HG03460 (cell line): ENCODE measurements around the gene AMPH.

Experiments
- ATAC-seq: cut with Tn5 transposase; IDR thresholded peaks from one replicate; pipeline ENCODE4 v1.9.1; 2021; ENCODE audit not compliant: unreplicated experiment

The AMPH gene

DNA sequence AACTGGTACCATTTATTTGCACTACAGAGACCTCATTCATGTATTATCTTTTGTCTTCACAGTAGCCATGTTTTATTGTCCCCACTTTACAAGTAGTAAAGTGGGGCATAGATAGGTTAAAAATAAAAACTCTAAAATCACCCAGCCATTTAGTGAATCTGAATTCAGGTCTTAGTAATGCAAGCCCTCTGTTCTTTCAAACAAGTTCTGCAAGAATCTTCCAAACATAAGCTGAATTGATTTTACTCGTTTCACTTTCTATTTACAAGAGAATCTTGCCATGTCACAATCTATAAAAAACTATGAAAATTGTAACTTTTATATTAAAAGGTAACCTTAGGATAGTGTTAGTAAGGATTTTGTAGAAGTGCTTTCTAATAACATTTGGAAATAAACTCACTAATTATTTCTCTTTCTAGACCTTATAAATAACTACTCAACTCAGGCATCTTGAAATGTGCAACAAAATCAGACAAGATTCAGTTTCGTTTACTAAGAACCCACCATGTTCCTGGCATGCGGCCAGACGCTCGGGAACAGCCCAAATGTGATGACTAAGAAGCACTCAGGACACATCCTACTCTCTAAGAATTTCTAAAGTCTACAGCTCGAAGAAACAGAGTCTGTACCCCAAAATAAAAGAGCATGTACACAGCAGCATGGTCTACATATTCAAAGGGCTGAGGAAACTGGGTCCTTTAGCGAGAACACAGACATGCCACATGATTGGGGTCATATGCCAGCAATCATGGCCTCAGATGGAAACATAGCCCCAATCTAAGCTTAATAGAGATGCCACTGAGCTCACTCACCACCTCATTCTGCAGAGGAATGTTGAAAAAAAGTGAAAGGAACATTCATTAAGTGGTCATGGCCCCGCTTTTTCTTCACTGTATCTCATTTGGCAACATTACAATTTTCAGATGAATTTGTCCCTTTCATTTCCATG is 167.6 kb downstream of the AMPH start:
- ATAC-seq = peak; percentile 90

DNA sequence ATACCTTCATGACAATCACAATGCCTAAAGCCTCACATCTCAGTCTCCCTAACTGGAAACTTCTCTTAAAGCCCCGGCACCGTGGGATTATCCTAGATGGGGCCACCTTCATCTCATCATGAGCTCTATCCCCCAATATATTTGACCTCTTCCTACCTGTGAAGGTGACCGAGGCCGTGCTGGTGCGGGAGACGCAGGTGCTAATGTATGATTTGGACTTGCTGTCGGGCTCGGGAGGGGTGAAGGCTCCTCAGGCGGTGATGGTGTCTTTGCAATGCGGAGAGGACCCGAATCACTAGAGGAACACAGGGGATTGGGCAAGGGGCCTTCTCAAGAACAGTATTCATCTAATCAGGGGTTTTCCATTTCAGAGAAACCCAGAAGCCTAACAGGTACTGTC is 168.4 kb downstream of the AMPH start:
- ATAC-seq = no peak

DNA sequence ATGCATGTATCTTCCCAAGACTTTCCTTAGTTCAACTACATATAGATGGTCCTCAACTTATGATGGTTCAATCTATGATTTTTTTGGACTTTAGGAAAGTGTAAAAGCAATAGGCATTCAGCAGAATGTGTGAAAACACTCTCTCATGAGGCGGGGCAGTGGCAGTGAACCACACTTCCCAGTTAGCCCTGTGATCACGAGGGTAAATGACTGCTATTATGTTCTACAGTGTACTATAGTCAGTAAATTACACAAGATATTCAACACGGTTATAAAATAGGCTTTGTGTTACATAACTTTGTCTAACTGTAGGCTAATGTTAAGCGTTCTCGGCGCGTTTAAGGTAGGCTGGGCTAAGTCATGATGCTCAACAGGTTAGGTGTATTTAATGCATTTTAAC is 169.3 kb downstream of the AMPH start:
- ATAC-seq = no peak

DNA sequence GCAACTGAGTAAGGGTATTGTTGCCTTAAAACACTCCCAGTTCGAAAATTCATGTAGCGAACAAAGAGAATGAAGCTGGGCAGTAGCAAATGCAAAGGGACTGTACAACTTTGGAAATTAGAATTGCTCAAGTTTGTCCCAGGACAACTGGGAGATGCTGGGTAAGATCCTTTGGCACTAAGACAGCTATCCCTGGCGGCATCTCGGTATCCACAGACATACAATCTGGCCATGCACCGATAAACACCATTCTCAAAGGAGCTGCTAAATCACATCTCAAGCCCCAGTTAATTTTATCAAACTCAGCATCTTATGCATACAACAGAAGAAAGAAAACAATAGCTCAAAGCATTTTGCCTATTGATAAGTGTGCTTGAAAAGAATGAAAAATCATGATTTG is 177.3 kb downstream of the AMPH start:
- no peak for ATAC-seq

DNA sequence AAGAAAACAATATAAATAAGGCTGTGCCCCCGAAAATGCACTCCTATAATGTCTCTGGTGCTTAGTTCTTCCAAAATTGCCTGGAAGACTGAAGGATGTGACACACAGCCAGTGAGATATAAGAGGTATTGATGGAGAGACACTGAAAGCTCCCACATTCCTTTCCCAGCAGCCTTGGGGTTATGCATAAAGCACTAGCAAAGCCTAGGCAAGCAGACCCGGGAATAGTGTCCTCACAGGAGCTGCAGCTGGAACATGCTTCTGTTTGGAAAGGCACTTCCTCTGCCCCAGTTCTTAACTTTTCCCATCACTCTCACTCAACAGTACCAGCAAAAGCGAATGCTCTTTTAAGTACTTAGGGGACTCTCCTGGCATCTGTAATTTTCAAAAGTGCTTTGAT is 178.0 kb downstream of the AMPH start:
- ATAC-seq = no peak

DNA sequence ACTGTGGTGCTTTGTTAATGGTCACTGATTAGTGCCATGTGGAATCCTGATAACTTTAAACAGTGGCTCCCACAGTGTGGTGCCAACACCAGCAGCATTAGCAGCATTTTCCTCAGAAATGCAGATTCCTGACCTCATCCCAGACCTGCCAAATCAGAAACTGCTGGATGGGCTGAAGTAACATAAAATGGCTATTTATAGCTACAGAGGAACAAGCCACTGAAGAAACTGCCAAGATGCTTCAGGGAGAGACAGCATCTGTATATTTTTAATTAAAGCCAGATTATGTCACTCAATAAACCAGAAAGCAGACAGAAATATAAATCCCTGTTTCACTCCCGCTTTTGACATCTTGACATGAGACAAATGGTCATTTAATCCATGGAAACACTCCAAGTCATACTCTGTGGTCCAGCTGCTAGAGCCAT is 178.5 kb downstream of the AMPH start:
- ATAC-seq = no peak

DNA sequence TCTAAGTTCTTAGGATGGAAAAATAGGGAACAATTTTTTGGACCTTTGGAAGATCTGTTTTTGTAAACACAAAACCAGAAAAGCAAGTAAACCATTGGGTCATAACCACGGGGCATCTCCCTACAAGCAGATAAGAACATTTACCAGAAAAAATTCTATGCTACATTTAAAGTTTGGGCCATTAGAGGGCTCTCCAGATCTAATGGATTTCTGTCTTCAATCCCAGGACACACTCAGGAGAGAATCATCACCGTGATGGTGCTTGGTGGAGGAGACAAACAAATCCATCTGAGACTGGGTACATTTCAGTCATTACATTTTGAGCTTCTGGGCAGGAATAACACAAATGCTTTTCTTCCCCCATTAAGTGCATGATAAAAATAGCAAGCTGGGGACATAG is 179.3 kb downstream of the AMPH start:
- ATAC-seq = no peak

DNA sequence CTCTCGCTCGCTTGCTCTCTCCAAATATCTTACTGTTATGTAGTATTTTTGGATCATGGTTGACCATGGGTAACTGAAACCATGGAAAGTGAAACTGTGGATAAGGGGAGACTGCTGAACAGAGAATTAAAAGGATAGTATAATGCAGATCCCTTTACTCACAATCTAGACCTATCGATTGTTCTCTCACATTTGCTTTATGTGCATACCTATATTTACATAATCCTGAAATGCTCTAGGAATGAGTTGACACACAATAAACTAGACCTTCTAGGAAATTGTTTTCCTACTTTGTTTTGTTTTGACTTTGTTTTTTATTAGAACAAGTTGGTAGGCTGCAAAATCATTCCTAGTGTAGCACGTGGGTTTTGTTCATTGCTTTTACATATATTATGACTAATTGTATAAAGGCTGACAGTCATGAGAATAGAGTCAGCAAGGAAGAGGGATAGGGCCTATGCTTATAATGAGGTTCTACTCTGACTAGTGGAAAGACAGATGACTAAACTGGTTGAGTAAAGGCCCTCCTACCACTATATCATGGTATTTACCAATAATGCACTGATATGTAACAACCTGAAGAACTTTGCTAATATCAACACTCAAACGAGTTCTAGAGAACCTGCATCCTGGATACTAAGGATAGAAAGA is 182.5 kb downstream of the AMPH start:
- ATAC-seq = no peak

DNA sequence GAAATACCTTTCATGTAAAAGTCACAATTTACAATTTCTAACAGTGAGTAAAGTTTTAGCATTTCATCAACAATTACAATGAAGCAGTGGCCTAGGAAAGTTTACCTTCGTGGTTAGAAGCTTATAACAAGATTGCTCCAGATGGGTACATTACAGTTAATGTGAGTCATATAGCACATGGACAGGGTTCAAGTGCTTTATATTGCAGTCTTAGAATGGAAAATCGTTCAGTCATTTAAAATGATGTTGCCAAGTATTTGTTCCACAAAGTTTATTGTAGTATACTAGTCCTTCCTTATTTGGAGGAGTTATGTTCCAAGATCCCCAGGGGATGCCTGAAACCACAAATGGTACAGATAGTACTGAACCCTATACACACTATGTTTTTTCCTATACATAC is 183.1 kb downstream of the AMPH start:
- no peak for ATAC-seq

DNA sequence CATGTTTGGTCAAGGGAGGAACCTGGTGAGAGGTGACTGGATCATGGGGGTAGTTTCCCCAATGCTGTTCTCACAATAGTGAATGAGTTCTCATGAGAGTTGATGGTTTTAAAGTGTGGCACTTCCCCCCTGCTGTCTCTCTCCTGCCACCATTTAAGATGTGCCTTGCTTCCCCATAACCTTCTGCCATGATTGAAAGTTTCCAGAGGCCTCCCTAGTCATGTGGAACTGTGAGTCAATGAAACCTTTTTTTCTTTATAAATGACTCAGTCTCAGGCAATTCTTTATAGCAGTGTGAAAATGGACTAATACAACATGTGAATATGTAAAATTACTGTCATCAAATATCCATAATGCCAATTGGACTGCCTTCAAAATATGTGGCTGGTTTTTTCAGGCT is 192.2 kb downstream of the AMPH start:
- no peak for ATAC-seq

DNA sequence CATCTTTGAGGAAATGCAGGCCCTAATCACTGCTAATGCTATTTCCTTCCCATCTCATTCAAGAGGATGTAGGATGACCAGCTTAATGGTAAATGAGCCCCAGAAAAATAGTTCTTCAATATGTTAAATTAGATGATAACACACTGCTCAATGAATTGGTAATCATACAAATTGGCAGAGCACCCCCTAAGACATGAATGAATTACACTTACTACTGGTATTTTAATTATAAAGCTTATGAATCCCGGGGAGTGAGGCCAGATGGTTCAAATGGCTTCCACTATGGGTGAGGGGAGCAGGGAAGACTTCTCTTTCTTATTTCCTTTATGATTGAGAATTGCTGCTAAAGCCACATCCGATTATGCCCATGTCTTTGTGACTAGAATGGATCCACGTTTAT is 198.5 kb downstream of the AMPH start:
- no peak for ATAC-seq

DNA sequence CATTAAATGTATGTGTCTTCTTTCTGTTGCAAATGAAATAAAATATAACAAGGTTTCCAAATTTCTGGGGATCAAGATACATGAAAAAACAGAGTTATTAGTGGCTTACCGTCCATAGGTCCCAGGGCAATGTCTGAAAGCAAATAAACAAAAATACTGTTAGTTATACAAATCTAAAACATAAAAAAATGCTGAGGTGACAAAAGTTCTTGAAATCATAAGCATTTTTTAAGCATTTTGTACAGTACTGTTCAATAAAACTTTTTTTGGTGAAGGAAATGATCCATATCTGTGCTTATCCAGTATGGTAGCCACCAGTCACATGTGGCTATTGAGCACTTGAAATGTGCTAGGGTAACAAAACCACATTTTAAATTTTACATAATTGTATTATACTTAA is 199.1 kb downstream of the AMPH start:
- ATAC-seq = no peak

DNA sequence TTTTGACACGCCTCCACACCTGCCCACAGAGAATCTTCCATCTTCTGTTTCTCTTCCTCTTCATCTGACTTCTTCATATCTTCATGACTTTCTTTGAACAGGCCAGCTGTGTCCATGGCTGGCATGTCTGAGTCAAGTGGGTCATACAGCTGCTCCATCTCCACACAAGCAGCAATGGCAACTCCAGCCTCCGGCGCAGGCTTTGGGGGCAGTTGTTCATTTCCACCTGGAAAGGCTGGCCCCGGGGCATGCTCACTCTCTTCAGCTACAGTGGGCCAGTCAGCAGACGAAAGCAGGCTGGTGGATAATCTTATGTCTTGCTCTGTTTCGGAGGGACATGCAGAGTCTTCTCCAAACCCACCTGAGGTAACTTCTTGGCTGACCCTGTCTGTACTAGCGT is 202.1 kb downstream of the AMPH start:
- ATAC-seq = no peak

DNA sequence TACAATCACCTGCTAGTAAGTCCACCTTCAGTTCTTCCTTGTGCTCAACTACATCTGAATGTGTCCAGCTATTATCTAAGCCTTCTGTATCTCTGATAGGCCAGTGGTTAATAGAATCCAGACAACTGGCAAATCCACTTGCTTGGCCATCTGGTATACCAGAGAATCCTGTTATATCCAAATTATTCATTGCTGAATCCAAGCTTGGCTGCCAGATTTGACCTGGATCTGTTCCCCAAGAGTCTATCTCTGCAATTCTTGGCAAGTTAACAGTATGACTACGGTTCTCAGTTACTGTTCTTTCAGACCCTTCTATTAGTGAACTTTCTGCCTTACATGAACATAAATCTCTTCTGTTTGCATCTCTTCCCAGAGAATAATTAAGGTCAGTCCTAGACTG is 203.1 kb downstream of the AMPH start:
- no peak for ATAC-seq

DNA sequence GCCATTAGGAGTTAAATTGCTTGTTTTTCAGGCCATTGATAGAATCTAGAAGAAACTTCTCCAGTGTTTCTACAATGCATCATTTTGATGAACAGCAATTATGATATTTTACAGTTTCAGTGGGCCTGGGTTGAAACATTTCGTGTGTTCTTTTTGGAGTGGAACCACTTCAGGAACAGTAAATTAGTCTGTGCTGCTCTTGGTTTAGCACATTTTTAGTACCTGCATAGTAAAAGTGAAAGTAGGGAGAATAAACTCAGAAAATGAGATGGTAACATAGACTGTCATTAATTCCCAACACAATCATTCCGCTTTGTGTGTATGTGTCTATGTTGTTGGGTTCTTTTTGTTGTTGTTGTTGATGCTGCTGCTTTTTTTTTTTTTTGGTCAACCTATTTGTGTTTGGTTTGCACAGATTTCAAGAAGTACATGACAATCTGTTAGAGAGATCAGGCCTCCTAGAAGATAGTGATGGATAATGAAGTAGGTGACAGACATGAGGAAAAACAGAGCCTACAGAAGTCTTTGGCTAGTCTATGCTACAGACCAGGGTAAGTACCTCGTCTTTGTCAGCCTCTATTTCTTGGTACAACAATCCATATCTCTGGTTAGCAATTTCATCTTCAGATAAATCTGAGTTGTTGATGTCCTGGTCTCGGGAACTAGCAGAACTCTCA is 203.8 kb downstream of the AMPH start:
- ATAC-seq = no peak

DNA sequence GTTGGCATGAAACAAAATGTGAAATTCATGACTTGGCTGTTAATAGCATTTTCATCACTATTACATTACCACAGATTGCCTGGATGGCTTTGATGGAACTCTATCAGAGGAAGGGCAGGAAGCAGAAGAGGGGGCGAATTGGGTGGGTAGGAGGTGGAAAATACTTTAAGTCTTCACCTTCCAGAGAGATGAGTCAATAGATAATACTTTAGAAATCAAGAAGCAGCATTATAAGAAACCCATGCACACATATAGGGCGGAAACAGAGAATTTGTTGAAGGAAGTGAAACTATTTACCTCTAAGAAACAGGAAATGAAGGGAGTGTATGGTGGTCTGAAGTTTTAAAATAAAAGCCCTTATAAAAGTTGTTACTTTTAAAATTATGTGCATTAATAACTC is 205.7 kb downstream of the AMPH start:
- ATAC-seq = no peak

DNA sequence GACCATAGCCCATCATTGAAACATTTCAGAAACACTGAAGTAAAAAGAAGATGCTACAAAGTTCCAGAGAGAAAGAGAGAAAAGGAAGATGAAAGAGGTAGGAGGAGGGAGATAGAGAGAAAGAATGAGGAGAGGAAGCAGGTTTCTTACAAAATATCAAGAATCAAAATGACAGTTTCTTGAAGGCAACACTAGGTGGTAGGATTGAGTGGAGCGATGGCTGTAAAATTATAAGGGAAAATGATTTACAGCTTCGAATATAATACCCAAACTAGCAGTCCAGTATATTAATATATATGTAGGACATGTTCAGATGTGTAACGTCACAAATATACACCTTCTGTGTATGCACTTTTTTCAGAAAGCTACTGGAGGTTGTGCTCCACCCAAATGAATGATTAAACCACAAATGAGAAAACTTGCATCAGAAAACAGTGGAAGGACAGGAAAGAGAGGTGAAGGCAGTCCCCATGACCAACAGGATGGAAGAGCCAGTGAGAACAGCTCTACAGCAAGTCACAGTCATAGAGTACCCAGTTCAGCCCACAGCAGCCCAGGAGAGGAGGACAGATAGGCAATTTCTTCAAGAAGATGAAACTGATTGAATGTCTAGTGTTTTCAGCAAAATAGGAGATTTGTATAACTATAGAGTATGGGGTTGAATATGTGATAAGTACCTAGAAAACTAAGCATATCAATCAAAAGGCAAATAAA is 206.3 kb downstream of the AMPH start:
- ATAC-seq = no peak

DNA sequence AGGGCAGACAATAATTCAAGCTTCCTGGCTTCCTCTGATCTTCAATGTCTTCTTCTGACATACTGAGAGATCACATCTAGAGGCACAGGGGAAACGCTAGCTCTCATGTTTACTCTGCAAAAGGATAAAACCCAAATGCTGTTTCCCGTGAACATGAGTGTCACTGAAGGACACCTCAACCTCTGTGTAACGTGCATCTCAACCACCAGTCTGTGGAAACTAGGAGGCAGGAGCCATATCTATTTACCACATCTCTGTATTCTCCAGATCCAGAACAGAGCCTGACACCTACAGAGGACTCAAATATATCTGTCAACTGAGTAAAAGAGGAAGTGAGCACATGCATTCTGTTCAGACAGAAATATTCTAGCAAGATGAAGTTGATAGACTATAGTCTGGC is 217.4 kb downstream of the AMPH start:
- no peak for ATAC-seq

DNA sequence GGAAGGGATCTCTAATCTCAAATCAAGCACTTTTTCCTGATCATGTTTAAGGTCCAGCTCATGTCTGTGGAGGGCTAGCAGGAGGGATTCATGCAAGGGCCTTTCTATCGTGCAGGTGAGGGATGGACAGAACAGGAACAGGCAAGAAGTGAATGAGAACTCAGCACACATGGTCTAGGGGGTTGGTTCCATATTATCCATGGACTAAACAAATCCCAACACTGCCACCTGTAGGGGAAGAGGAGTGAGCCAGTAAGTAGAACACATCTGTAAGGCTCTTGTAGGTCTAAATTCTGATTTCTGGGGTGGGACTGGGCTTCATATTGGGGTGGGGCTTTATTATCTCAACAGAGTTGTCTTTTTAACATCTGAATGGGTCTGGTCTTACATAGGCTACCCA is 219.8 kb downstream of the AMPH start:
- ATAC-seq = no peak

DNA sequence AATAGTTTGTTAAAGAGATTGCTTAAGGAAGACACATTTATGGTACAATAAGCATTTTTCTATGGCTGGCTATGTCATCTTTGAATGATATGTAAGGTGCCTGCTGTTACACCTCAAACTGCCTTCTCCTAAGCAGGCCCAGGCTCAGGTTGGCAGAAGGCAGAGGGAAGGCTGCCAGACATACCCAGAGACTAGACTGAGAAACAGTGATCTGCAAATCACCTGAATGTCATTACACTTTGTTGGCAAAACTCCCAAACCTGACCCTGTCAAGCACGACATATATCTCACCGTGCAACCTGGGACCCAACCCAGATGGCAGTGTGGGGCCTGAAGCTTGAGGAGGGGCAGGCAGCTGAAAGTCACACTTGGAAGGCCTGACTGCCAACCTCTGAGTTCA is 221.1 kb downstream of the AMPH start:
- ATAC-seq = no peak

DNA sequence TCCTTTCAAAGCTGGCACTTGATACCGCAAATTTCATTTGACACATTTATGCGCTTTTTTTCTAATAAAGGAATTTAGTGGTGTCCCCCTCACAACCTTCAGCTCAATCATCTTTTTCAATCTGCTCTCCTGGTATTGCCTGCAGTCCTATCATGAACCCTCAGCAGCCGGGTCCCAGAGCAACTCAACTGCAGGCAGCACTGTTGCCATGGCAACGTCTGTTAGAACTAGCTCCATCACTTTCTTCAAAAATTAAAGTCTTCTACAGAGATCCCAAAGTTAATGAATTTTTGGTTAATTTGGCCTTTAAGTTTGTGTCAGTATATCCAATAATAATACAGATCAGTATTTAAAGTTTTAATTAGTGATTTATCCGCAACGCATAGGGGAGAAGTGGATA is 221.6 kb downstream of the AMPH start:
- no peak for ATAC-seq
